Subcutaneous adipose tissue (tissue), 4 donors: ENCODE data around the gene NINL. TPM values are rescaled to one million over a fixed set of nuclear protein-coding genes. Genes with fewer than 3 reads are reported as not detected.

ENCODE experiments used
- CTCF ChIP-seq: fragments of 450-650 bp; IDR thresholded peaks from one replicate; pipeline ENCODE4 v1.5.1; 2016; ENCODE audit warnings: low read depth, mild to moderate bottlenecking, control low read depth, antibody characterized with exemption, moderate library complexity
- total RNA-seq, 4 donors: library from RNA; depleted of rRNA; stranded (reverse); fragments of >200 nt; gene quantifications; one replicate each; pipeline ENCODE4 v1.1.0, GENCODE V29; 2016

Gene NINL
- total RNA-seq, 4 donors from 2014 or later: 4.6 to 10.0 (median 4.8) TPM

- no peak for TF ChIP-seq CTCF
Measured at GRCh38 chr20:25437153-25437581, 148.2 kb downstream of the NINL start.

GRCh38 chr20:25424536-25424935, 160.8 kb downstream of the NINL start:
- TF ChIP-seq CTCF: no peak

GRCh38 chr20:25422032-25422431, 163.3 kb downstream of the NINL start:
- TF ChIP-seq CTCF: no peak

DNA sequence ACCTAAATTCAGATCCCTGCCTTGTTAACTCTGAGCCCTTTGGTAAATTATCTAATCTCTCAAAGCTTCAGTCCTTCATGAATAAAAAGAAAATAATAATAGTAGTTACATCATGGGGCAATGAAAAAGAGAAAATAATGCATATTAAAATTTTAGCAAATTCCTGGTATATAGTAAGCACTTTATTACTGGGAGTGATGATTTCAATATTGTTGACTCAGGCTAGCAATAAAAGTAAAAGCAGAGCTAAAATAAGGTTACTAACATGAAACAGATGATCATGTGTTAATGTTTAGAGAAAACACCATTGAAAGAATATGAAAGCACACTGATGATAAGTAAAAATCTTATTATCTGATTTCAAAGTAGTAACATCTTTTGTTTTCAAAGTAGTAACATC, 164.2 kb downstream of the NINL start:
- TF ChIP-seq CTCF: no peak

- no peak for TF ChIP-seq CTCF
Measured at GRCh38 chr20:25418776-25419175, 166.6 kb downstream of the NINL start.

- TF ChIP-seq CTCF: no peak
Measured at GRCh38 chr20:25408890-25409289, 176.4 kb downstream of the NINL start.

GRCh38 chr20:25408170-25408547, 177.2 kb downstream of the NINL start:
- TF ChIP-seq CTCF: no peak
